Measurements from ENCODE around the gene NDUFV2.

The NDUFV2 gene

DNA sequence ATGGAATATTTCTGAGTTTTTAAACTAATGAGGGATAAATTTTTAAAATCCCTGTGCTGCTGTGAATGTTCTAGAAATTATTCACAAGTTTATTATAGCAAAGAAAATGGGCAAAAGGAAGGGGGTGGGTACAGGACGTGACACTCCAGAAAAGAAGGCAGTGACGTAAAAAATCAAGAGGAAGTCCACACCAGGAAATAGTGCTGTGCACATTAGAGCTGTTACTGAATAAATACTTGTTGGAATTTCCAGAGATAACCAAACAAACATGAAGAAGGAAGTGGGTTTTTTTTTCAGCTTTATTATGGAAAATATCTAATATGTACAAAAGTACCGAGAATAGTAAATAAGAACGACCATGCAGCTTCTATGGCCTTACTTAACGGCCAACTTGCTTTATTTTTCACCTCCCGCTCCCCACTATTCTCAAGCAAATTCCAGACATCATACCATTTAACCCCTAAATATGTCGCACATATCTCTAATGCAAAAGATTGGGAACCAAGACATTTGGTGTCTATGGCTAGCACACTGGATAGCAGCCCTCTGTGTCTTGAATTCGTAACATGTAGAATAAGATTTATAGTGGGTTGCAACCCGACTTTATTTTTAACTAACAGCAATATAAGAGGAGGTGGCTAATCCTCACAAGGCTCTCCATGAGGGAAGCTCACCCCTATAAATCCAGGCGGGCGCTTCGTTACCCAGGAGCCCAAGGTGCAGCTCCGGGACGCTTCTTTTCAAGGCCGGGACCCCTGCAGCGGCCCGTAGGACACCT lies 580 bp upstream of the NDUFV2 start:
- Histone ChIP-seq H3K4me2 (ENCODE audit: insufficient read depth, low read length, poor library complexity, severe bottlenecking) (peak overlapping the region; percentile 46), H3K4me3 (ENCODE audit: low read length in 2 of 2) (peak overlapping the region; percentile 69 to 78), H2BK15ac (ENCODE audit: low read length) (no peak overlapping the region), H2BK120ac (ENCODE audit: low read depth, low read length) (no peak overlapping the region), H3K36me3 (replicated peaks in 1 of 2; ENCODE audit: control insufficient read depth in 2 of 2, insufficient read depth in 2 of 2, low read length in 2 of 2) (peaks cover 0 to 28% of the 10 kb centered on the region in 2 donors), H3K18ac (ENCODE audit: low read length) (no peak overlapping the region), H3K4ac (ENCODE audit: low read length) (no peak overlapping the region), H3K9ac (ENCODE audit: low read depth, low read length, poor library complexity) (no peak overlapping the region), H3K4me1 (ENCODE audit: control insufficient read depth in 2 of 2, insufficient read depth in 1 of 2, low read depth in 1 of 2, low read length in 2 of 2) (peaks cover 4 to 25% of the 10 kb centered on the region in 2 donors), H3K9me3 (replicated peaks in 1 of 2; ENCODE audit: control insufficient read depth in 2 of 2, insufficient read depth in 1 of 2, low read depth in 1 of 2, low read length in 2 of 2) (no peaks in the 10 kb centered on the region), H2BK12ac (ENCODE audit: low read length) (no peak overlapping the region), H3K27me3 (ENCODE audit: control insufficient read depth in 3 of 3, insufficient read depth in 3 of 3, low read depth in 1 of 3, low read length in 3 of 3) (no peaks in the 10 kb centered on the region), H4K8ac (ENCODE audit: low read depth, low read length) (no peak overlapping the region), H3K23ac (ENCODE audit: low read depth, low read length, poor library complexity) (no peak overlapping the region), H3K14ac (ENCODE audit: low read length) (no peak overlapping the region), H2AK5ac (ENCODE audit: low read depth, low read length) (no peak overlapping the region), H3K27ac (replicated peaks; ENCODE audit: low read length) (no peak overlapping the region), H3K79me1 (ENCODE audit: low read depth, low read length) (no peaks in the 10 kb centered on the region), H2AFZ (ENCODE audit: low read length) (peak overlapping the region; percentile 90), H4K91ac (ENCODE audit: low read depth, low read length, poor library complexity) (no peak overlapping the region), H2BK5ac (ENCODE audit: low read length) (no peak overlapping the region)
- no peak for DNase-seq (ENCODE audit: low spot score)
- no CpG with 5 or more reads among the region's 17 CpGs for WGBS, 2 donors (ENCODE audit: extremely low coverage in 2 of 2, insufficient read length in 2 of 2, insufficient replicate concordance in 1 of 2)

DNA sequence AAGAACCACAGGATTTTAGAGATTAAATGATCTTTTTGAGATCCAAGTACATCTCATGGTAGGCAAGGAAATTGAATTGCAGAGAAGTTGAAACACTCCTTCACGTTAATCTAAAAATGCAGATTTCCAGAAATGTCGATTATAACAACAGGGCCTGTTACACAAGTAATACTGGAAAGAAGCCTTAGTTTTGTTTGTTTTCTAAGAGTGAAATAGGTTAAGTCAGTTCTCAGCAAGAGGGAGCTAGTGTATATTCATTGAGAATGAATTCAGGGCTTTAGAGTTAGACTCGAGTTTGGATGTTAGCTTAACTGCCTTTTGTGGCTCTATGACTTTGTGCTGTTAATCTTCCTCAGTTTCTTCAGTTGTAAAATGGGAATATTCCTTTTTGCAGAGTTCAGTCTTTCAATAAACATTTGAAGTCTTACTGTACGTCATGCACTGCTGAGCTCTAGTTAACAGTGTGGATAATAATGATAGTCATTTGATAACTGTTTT lies 926 bp downstream of the NDUFV2 start:
- Histone ChIP-seq H3K4me2 (ENCODE audit: insufficient read depth, low read length, poor library complexity, severe bottlenecking) (peak overlapping the region; percentile 38), H2BK15ac (ENCODE audit: low read length) (no peak overlapping the region), H3K27ac (replicated peaks; ENCODE audit: low read length) (peak overlapping the region; percentile 52), H3K4me3 (ENCODE audit: low read length in 2 of 2) (peak overlapping the region; percentile 78 to 92), H3K9me3 (replicated peaks in 1 of 2; ENCODE audit: control insufficient read depth in 2 of 2, insufficient read depth in 1 of 2, low read depth in 1 of 2, low read length in 2 of 2) (no peaks in the 10 kb centered on the region), H3K18ac (ENCODE audit: low read length) (no peak overlapping the region), H3K4ac (ENCODE audit: low read length) (no peak overlapping the region), H2AK5ac (ENCODE audit: low read depth, low read length) (no peak overlapping the region), H3K23ac (ENCODE audit: low read depth, low read length, poor library complexity) (no peak overlapping the region), H3K27me3 (ENCODE audit: control insufficient read depth in 3 of 3, insufficient read depth in 3 of 3, low read depth in 1 of 3, low read length in 3 of 3) (no peaks in the 10 kb centered on the region), H3K9ac (ENCODE audit: low read depth, low read length, poor library complexity) (no peak overlapping the region), H4K8ac (ENCODE audit: low read depth, low read length) (no peak overlapping the region), H3K36me3 (replicated peaks in 1 of 2; ENCODE audit: control insufficient read depth in 2 of 2, insufficient read depth in 2 of 2, low read length in 2 of 2) (peaks cover 1 to 42% of the 10 kb centered on the region in 2 donors), H3K79me1 (ENCODE audit: low read depth, low read length) (no peaks in the 10 kb centered on the region), H2BK120ac (ENCODE audit: low read depth, low read length) (no peak overlapping the region), H4K91ac (ENCODE audit: low read depth, low read length, poor library complexity) (no peak overlapping the region), H2BK12ac (ENCODE audit: low read length) (no peak overlapping the region), H2BK5ac (ENCODE audit: low read length) (no peak overlapping the region), H3K4me1 (ENCODE audit: control insufficient read depth in 2 of 2, insufficient read depth in 1 of 2, low read depth in 1 of 2, low read length in 2 of 2) (peaks cover 4 to 25% of the 10 kb centered on the region in 2 donors), H2AFZ (ENCODE audit: low read length) (peak overlapping the region; percentile 89), H3K14ac (ENCODE audit: low read length) (no peak overlapping the region)
- DNase-seq (ENCODE audit: low spot score): no peak
- no CpG with 5 or more reads among the region's 4 CpGs for WGBS, 2 donors (ENCODE audit: extremely low coverage in 2 of 2, insufficient read length in 2 of 2, insufficient replicate concordance in 1 of 2)

DNA sequence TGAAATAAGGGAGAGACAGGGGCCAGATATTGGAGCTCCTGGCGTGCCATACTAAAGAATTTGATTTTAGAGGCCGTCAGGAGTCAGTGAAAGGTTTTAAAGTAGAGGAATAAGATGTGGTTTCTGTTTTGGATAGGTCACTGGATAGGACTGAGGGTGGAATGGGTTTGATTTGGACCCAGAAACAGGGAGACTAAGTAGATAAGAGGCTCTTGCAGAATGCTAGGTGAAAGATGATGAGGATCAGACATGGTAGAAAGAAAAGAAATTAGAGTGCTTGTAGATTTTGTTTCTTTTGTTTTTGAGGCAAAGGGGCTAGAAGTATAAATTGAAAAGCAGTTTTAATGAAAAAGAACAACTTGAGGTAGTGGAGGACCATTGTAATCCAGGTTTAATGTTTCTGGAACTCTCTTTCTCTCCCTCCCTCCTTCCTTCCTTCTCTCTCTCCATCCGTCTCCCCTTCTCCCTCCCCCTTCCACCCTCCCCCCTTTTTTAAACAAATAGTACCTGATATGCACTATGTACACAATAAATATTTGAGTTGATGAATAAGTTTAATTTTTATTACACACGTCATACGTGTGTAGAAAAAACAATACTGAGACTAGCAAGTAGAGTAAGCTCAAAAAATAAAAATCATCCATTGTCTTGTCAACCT lies 1.9 kb downstream of the NDUFV2 start:
- Histone ChIP-seq H3K36me3 (replicated peaks in 1 of 2; ENCODE audit: control insufficient read depth in 2 of 2, insufficient read depth in 2 of 2, low read length in 2 of 2) (peaks cover 1 to 48% of the 10 kb centered on the region in 2 donors), H3K4me1 (ENCODE audit: control insufficient read depth in 2 of 2, insufficient read depth in 1 of 2, low read depth in 1 of 2, low read length in 2 of 2) (peaks cover 4 to 25% of the 10 kb centered on the region in 2 donors), H3K4ac (ENCODE audit: low read length) (no peak overlapping the region), H2AK5ac (ENCODE audit: low read depth, low read length) (no peak overlapping the region), H3K27ac (replicated peaks; ENCODE audit: low read length) (no peak overlapping the region), H3K79me1 (ENCODE audit: low read depth, low read length) (no peaks in the 10 kb centered on the region), H2BK120ac (ENCODE audit: low read depth, low read length) (no peak overlapping the region), H3K18ac (ENCODE audit: low read length) (no peak overlapping the region), H2AFZ (ENCODE audit: low read length) (no peak overlapping the region), H3K27me3 (ENCODE audit: control insufficient read depth in 3 of 3, insufficient read depth in 3 of 3, low read depth in 1 of 3, low read length in 3 of 3) (no peaks in the 10 kb centered on the region), H2BK15ac (ENCODE audit: low read length) (no peak overlapping the region), H4K8ac (ENCODE audit: low read depth, low read length) (no peak overlapping the region), H2BK12ac (ENCODE audit: low read length) (no peak overlapping the region), H3K9ac (ENCODE audit: low read depth, low read length, poor library complexity) (no peak overlapping the region), H2BK5ac (ENCODE audit: low read length) (no peak overlapping the region), H3K4me2 (ENCODE audit: insufficient read depth, low read length, poor library complexity, severe bottlenecking) (peak overlapping the region; percentile 29), H3K9me3 (replicated peaks in 1 of 2; ENCODE audit: control insufficient read depth in 2 of 2, insufficient read depth in 1 of 2, low read depth in 1 of 2, low read length in 2 of 2) (no peaks in the 10 kb centered on the region), H3K14ac (ENCODE audit: low read length) (no peak overlapping the region), H4K91ac (ENCODE audit: low read depth, low read length, poor library complexity) (no peak overlapping the region), H3K23ac (ENCODE audit: low read depth, low read length, poor library complexity) (no peak overlapping the region), H3K4me3 (ENCODE audit: low read length in 2 of 2) (peak overlapping the region in 1 of 2 donors; percentile 78)
- WGBS, 2 donors (ENCODE audit: extremely low coverage in 2 of 2, insufficient read length in 2 of 2, insufficient replicate concordance in 1 of 2): no CpG with 5 or more reads among the region's 5 CpGs
- DNase-seq (ENCODE audit: low spot score): no peak

DNA sequence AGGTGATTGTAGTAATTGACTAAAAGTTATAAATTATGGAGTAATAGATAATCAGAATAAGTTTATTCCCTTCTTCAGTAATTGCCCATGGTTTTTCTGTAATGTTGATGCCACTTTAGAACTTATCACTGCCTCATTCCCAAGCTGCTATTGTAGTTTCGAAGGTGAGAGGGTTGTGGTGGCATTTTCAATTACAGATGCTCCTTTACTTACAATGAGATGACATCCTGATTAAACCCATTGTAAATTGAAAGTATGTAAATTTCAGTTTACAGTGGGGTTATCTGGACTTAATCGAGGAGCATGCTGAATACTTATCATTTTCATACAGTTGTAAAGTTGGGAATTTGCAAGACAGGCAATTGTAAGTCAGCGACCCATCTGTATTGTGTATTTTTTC lies 2.9 kb downstream of the NDUFV2 start:
- Histone ChIP-seq H3K18ac (ENCODE audit: low read length) (no peak overlapping the region), H4K8ac (ENCODE audit: low read depth, low read length) (no peak overlapping the region), H2BK15ac (ENCODE audit: low read length) (no peak overlapping the region), H3K14ac (ENCODE audit: low read length) (no peak overlapping the region), H2BK5ac (ENCODE audit: low read length) (no peak overlapping the region), H4K91ac (ENCODE audit: low read depth, low read length, poor library complexity) (no peak overlapping the region), H3K79me1 (ENCODE audit: low read depth, low read length) (no peaks in the 10 kb centered on the region), H3K4me3 (ENCODE audit: low read length in 2 of 2) (no peak overlapping the region), H3K9me3 (replicated peaks in 1 of 2; ENCODE audit: control insufficient read depth in 2 of 2, insufficient read depth in 1 of 2, low read depth in 1 of 2, low read length in 2 of 2) (no peaks in the 10 kb centered on the region), H3K4ac (ENCODE audit: low read length) (no peak overlapping the region), H3K9ac (ENCODE audit: low read depth, low read length, poor library complexity) (no peak overlapping the region), H3K4me1 (ENCODE audit: control insufficient read depth in 2 of 2, insufficient read depth in 1 of 2, low read depth in 1 of 2, low read length in 2 of 2) (peaks cover 5 to 25% of the 10 kb centered on the region in 2 donors), H2AFZ (ENCODE audit: low read length) (no peak overlapping the region), H2AK5ac (ENCODE audit: low read depth, low read length) (no peak overlapping the region), H3K27me3 (ENCODE audit: control insufficient read depth in 3 of 3, insufficient read depth in 3 of 3, low read depth in 1 of 3, low read length in 3 of 3) (no peaks in the 10 kb centered on the region), H3K4me2 (ENCODE audit: insufficient read depth, low read length, poor library complexity, severe bottlenecking) (no peak overlapping the region), H3K27ac (replicated peaks; ENCODE audit: low read length) (no peak overlapping the region), H3K36me3 (replicated peaks in 1 of 2; ENCODE audit: control insufficient read depth in 2 of 2, insufficient read depth in 2 of 2, low read length in 2 of 2) (peaks cover 1 to 56% of the 10 kb centered on the region in 2 donors), H2BK12ac (ENCODE audit: low read length) (no peak overlapping the region), H3K23ac (ENCODE audit: low read depth, low read length, poor library complexity) (no peak overlapping the region), H2BK120ac (ENCODE audit: low read depth, low read length) (no peak overlapping the region)
- no peak for DNase-seq (ENCODE audit: low spot score)
- no CpG with 5 or more reads among the region's 3 CpGs for WGBS, 2 donors (ENCODE audit: extremely low coverage in 2 of 2, insufficient read length in 2 of 2, insufficient replicate concordance in 1 of 2)

All from neuronal stem cell (in vitro differentiated cells).